ENCODE data around the gene NAP1L4.
A peak's percentile ranks its signal among the peaks of the same experiment; 100 is the strongest.
"Not testable (repeated sequence)": the region's sequence is repeated elsewhere in the genome, so short reads cannot be mapped to it uniquely, and the experiment has no call there.

NAP1L4 gene

DNA sequence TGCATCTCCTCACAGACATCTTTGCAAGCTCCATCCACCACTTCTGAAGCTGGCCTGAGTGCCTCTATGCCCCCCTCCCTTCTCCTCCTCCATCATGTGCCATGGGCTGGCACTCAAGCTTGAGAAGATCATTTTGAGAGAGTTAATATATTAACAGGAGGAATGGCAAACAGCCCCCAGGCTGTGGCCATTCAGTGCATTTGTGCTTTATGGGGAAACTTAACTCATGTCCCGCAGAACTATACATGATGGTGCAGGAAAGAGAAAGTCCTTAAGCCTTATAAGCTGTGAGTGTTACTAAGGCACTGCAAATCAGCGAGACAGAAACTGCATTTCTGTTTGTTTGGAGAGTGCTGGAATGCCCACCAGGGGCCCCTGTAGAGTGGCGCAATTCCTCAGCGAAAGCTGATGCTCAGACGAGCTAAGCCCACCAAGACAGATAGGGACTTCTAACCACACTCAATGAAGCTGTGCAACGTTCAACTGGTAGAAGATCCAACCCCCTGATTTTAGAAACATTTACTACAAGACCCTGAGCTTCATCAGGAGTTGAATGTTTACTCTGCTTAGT is 36.1 kb downstream of the NAP1L4 start:
- no peak for DNase-seq

DNA sequence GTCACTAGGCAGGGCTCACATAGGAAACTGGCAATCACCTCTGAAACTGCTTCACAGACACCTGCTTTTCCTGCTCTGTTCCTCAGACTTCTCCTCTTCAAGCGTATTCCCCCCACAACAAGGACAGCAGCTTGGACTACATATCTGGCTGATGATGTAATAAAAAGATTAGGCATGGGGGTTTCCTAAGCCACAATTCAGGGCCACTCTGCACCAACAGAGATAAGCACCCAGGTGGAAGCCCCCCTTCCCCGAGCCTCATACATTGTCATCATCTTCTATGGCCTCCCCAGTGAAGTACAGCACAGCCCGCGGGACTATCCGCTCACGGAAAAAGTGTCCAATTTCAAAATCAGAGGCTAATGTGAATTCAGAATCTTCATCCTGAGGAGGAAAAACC is 37.9 kb downstream of the NAP1L4 start:
- no peak for DNase-seq

DNA sequence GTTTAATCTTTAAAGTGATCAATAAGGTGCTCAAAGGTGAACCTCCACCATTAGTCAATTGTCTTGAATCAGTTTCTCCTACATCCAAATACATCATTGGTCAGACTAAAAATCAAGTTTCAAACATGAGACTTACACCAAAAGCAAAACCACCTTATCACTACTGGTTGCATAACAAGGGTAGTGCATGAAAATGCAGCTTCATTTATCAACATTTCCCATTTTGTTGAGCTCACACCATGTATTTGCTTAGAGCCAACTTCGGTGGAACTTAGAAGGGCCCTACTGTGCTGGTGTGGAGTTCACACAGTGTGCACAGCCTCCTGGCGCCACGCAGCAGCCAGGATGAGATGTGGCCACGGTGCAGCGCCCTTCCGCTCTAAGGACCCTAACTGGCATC is 39.8 kb downstream of the NAP1L4 start:
- DNase-seq, result no peak

DNA sequence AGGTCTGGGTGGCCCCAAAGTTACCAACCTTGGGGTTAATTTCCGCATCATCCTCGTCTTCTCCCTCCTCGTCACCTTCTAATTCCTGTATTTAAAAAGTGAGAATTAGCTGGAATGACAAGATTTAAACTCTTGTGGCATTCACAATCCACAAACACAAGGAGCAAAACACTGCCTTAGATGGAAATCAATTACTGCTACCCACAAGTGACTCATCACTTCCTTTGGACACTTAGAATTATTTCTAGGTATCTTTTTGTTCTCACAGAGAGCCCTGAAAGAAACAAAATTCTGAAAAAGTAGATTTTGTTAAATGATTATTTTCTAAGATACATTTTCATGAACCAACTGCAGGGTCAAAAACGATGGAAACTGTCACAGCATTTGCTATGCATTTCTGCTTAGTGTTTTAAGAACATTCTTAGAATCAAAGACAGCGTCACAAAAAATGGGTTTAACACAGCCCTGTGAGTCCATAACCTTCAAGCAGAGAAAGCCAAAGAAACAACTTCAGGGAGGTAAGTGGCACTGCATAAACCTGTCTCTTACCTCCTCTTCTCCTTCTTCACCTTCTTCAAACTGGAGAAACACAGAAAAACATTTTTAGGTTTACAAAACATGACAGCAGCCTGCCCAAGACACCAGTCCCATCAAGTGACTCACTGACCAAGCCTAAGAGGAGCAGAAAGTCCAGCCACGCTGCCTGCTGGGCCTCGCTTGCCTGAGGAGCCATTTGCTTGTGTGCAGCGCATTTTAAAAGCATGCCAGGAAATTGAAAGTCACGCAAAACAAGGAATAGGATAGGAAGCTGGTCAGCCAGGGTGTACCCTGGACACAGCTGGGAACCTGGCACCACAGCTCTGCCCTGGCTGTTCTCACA is 40.7 kb downstream of the NAP1L4 start:
- no peak for DNase-seq

DNA sequence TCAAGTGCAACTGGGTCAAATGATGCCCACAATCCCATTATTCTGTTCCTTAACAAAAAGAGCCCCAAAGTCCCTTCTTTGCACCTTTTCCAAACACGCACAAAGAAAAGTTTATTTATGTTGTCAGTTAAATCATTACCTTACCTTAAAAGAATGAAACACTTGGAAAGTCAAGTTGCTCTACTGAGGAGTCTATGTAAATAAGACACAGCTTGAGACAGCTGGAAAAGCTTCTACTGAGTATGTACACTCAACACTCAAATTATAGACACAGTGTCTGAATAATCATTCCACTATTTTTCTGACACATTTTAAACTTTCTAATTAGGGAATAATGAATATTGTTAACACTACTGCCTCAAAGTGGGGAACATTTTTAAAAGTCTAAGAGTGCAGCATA is 41.3 kb downstream of the NAP1L4 start:
- no peak for DNase-seq

DNA sequence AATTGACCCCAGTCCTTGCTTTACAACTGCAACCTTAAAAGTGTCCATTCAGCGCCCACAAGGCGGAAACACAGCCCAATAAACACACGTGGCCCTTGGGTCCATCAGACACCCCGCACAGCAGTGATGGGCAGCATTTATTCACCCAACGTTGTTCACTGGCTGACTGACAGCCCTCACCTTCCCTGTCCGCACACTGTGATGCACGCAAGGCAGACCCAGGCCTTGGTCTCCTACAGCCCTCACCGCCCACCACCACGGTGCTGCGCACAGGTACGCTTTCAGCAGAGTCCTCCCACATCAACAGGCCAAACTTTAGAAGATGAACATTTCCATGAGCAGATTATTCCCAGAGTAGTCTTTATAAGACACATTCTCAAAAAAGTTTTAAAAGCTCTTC is 42.2 kb downstream of the NAP1L4 start:
- no peak for DNase-seq

DNA sequence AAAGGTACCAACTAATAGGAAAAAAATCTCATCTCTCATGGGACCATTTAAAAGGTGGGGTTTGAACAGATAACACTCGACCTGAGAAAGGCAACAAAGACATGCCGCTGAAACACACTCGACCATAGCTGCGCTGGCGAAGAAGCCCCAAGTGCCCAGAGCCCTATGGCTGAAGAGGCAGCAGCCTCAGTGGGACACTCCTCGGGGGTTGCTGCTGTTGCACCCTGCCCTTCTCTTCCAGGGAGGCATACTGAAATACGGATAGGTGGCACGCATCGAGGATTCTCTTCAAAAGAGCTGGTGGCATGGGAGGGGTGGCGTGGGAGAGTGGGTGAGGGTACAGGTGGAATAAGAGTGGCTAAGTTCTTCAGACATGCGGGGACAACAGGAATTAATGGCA is 44.4 kb downstream of the NAP1L4 start:
- DNase-seq, result no peak

DNA sequence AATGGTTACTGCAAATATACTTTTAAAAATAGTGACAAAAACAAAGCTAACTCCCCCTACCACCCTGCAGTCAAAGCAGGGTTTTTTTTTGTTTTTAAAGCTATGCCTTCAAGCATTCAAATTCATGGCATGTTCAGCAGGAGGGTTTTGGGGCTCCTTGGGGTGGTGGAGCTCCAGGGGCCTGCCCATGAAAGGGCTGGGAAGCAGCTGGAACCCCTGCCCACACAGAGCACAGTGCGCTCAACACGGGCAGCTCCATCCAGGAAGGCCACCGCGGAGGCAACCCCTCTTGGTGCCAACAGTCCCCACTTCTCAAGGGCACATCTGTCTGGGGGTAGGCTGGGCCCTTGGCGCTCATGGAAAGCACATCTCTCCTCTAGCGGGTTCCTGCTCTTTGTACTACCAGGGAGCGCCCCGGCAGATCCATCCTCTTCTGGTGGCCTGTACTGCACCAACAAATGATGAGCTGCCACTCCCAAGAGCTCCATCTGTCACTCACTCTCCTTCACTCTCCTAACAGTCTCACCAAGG is 46.3 kb downstream of the NAP1L4 start:
- no peak for DNase-seq

DNA sequence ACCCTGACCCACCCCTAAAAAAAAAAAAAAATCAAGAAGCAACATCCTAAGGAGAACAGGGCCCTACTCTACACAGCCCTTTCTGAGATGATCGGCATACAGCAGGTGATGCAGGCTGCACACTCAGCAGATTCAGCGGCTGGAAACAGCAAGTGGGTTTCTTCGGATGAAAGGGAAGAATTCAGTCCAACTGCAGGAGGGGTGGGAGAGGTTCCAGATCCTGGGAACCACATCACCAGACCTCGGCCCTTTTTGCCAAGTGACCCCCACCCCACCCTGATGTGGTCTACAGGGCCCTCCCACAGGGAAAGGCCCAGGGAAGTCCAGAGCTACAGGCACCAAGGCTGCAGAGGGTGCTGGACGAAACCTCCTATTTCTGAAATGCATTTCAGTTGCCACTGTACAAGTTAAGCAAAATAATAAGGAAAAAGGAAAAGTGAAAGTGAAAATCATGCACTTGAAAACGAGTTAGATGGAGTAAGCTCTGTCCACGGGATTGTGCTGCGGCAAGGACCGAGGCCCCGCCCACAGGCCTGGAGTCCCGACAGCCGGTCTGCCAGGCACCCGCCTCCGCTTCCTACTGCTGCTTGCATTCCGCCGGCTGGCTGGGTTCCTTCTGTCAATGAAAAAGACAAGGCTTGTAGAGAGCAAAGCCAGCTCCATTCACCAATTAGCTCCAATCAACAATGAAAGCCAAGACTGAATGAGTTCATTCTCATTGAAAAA is 46.9 kb downstream of the NAP1L4 start:
- DNase-seq, result peak; percentile 41 to 44

DNA sequence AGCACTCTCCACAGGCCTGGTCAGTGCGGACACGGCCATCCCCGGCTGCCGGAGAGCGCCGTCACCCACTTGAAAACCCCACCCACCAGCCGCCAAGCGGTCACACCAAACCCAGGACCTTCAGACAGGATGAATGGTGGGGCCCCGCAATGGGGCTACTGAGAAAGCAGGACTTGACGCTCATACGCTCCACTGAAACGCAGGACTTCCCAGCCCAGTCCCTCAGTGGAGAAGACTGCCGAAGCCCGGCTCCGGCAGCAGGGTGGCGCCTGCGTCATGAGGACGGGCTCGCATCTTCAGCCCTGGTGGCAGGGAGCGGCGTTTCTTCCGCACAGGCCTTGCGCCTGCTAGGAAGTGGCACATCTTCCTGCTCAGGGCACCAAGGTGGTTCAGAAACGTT is 47.6 kb downstream of the NAP1L4 start:
- no peak for DNase-seq

DNA sequence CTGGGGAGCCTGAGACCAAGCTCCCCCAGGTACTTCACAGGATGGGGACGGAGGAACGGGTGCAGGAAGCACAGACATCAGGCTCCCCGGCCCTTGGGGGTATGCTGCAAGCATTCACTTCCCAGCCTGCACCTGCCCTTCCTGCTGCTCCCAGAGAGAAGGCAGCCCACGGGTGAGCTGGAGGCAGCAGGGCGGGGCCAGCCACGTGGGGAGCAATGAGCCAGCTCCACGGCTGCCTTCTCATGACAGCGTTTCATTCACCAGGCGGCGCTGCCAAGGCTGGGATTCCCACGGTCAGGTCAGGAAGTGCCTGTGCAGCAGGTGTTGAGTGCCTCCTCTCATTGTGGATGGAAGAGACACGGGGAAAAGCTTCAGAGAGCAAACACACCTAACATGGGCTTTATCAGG is 48.4 kb downstream of the NAP1L4 start:
- DNase-seq, result no peak

DNA sequence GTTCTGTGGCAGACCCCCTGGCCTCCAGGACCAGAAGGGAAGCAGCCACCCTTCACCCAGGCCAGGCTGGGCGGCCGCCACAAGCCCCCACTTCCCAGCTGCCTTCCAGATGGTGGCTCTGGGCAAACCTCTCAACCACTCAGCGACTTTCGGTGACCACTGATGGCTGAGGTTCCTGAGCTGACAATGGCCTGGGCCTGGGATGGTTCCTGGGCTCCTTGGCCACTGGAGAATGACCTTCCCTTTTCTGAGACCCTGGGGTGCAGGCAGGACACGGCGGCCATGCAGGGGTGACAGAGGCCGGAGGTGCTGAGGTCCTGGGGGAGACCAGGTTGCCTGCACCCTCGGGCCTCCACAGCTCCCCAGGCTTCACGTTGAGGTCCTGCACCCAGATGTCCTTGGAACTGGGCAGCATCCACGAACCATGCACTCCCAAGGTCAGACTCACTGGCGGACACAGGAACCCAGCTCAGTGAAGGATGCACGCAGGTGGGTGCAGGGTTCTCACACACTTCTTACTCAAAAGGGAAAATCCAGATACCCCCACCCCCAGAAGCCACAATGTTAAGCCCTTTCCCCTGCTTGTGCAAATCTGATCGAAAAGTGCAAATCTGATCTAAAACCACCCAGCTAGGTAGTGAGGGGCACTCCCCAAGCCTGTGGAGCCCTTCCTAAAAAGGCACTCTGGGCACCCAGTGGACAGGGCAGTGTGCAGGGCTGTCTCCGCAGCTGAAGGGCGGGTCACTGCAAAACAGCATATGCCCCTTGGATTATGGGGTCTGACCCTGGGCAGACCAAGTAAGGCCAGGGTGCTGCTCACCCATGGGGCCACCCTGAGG is 49.0 kb downstream of the NAP1L4 start:
- DNase-seq, result no peak

DNA sequence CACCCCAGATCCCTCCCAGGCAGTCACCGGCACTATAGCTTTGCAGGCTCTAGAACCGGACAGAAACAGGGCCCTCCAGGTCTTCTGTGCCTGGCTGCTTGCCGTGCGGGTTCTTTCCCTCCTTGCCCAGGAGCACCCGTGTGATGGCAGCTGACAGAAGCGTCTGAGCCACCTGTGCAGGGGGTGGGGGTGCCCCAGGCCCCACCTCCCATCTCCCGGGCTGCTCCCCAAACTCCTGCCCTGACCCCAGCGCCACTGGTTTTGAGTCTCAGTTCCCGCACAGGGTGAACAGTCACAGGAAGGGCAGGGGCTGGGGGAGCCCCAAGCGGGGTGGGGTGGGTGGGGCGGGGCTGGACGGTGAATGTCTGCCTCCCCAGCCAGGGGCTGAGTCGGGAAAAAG is 49.7 kb downstream of the NAP1L4 start:
- no peak for DNase-seq

DNA sequence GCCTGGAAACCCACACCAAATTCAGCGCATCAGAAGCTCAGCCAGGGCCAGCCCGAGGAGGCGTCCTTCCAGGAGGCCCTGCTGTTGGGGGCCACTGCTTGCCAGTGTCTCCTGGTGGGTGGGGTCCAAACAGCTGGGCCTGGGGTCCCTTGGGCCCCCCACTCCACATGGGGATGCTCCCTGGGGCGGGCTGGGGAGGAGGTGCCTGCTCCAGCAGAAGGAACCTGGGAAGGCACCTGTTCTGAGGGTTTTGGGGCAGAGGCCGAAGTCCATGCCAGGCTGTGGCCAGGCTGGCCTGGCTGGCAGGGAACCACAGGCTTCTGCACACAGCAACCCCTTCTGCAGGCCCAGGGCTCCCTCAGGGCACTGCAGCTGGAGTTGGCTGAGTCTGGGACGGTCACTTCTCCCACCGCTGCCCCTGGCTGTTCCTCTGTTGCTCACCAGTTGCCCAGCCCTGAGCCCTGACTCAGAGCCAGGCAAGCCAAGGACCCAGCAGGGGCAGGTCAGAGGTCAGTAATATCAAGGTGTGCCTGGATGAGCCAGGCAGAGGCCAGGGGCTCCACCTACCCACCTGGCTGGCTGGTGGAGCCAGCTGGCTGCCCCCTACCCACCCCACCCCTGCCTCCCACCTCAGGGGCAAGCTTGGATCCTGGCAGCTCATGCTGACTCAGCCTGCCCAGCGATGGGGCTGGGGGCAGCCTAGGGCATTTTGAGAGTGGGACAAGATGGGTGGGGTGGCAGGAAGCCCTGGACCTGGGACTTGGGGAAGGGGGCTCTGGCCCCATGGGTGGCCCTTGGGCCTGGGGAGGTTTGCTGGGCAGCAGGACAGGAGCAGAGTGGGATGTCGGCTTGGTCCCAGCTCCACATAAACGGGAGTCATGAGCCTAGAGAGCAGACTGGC is 51.0 kb downstream of the NAP1L4 start:
- no peak for DNase-seq

DNA sequence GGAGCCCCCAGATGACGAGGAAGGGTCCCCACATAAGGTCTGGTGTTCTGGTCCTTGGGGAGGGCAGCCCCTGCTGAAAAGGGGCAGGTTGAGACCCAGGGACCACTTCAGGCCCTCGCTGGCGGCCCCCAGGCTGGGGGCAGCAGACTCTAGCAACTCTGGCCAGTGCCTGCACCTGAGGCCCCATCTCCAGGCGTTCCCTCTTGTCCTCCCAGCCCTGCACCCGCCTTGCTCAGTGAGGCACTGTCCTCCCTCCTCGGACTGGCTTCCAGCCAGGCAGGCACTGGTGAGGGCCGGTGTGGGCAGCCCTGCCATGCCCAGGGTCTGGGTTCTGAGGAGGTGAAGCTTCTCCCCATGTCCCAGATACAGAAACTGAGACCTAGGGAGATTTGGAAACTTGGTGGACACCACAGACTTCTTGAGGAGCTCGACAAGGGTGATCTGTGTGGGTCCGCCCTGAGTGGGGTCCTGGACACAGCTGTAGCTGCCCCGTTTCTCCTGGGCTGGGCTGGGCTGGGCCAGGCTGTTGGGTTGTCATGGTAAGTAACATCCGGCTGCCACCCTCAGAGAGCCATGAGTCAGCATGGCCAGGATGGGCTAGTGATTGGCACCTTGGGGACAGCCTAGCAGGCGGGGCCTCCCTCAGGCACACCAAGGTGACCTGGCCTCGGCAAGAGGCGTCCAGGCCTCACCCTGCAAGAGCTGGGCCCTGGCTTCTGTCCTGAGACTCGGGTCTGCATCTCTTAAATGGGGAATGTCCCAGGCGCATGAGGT is 51.8 kb downstream of the NAP1L4 start:
- DNase-seq, result no peak

DNA sequence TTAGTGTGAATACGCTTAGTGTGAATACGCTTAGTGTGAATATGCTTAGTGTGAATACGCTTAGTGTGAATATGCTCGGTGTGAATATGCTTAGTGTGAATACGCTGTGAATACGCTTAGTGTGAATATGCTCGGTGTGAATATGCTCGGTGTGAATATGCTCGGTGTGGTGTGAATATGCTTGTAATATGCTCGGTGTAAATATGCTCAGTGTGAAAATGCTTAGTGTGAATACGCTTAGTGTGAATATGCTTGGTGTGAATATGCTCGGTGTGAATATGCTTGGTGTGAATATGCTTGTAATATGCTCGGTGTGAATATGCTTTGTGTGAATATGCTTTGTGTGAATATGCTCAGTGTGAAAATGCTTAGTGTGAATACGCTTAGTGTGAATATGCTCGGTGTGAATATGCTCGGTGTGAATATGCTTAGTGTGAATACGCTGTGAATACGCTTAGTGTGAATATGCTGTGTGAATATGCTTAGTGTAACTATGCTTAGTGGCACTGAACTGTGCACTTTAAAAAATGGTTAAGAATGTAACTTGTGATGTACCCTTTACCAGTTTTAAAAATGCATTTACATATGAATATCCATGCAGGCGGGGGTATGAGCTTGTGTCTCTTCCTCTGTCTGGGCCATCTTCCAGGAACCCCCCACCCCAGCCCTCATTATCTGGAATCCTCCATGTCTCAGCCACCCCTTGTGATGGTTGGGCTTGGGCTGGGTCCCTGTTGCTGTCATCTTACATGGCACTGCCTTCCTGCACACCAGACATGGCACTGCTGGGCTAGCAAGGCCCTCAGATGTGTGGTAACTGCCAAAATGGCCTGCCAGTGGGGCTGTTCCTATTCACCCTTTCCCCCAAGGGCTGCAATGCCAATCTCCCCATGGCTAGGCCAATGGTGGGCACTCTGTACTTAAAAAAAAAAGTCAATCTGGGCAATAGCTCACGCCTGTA is 53.4 kb downstream of the NAP1L4 start:
- not testable (repeated sequence) for DNase-seq

DNA sequence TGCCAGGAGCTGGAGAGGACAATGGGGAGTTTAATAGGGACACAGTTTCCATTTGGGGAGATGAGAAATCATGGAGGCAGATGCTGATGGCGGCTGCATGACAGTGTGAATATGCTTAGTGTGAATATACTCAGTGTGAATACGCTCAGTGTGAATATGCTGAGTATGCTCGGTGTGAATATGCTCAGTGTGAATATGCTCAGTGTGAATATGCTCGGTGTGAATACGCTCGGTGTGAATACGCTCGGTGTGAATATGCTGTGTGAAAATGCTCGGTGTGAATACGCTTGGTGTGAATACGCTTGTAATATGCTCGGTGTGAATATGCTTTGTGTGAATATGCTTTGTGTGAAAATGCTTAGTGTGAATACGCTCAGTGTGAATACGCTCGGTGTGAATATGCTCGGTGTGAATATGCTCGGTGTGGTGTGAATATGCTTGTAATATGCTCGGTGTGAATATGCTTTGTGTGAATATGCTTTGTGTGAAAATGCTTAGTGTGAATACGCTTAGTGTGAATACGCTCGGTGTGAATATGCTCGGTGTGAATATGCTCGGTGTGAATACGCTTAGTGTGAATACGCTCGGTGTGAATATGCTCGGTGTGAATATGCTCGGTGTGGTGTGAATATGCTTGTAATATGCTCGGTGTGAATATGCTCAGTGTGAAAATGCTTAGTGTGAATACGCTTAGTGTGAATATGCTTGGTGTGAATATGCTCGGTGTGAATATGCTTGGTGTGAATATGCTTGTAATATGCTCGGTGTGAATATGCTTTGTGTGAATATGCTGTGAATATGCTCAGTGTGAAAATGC is 54.3 kb downstream of the NAP1L4 start:
- DNase-seq, result not testable (repeated sequence)

DNA sequence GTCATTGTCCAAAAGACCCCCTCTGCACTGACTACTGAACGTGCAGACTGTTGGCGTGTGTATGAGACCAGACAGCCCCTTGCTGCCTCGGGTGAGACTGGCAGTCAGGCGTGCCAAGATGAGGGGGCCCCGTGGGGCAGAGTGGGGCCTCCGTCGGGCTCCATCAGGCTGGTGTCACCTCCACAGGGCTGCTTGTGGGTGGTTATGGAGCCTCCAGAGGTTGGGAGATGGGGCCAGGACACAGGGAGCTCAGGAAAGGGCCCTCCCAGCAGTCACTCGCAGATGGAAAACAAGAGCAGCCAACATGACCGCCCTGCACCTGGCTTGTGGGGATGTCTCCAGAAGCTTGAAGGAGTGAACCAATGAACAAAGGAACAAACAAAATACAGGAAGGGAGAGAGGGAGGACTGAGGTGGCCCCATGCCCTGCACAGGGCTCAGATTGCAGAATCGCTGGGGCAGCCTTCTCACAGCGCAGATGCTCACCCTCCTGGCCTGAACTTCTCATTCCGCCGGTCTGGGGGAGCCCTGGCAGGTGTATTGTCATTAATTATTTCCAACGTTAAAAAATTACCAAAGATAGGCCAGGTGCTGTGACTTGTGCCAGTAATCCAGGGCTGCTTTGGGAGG is 57.4 kb downstream of the NAP1L4 start:
- no peak for DNase-seq
